WTC11 (cell line): ENCODE measurements around the gene SRGAP1.

Experiments
- CTCF ChIP-seq: fragments of 200-600 bp; IDR thresholded peaks from 2 replicates; pipeline ENCODE4 v1.8.0; 2022; ENCODE audit warnings: antibody characterized with exemption
- JUN ChIP-seq: sonication (generic); formaldehyde crosslinking; IDR thresholded peaks from 2 replicates; pipeline ENCODE4 v1.8.0; 2023; ENCODE audit warnings: mild to moderate bottlenecking, missing genetic modification reagents
- MLX ChIP-seq: sonication (generic); formaldehyde crosslinking; IDR thresholded peaks from 2 replicates; pipeline ENCODE4 v1.8.1; 2023; ENCODE audit warnings: mild to moderate bottlenecking, missing genetic modification reagents, moderate library complexity
- MYBL2 ChIP-seq: sonication (generic); formaldehyde crosslinking; IDR thresholded peaks from 2 replicates; pipeline ENCODE4 v1.8.1; 2023; ENCODE audit warnings: mild to moderate bottlenecking, moderate library complexity, missing genetic modification reagents
- TEAD4 ChIP-seq: sonication (generic); formaldehyde crosslinking; IDR thresholded peaks from 2 replicates; pipeline ENCODE4 v1.8.0; 2022; ENCODE audit warnings: mild to moderate bottlenecking, missing genetic modification reagents
- ZNF317 ChIP-seq: sonication (generic); formaldehyde crosslinking; IDR thresholded peaks from 2 replicates; pipeline ENCODE4 v1.8.1; 2023; ENCODE audit warnings: low read depth, mild to moderate bottlenecking, moderate library complexity, missing genetic modification reagents, borderline replicate concordance

GRCh38 chr12:63877693-63878092, 33.2 kb downstream of the SRGAP1 start:
- TF ChIP-seq TEAD4 (CRISPR knock-in tag) (no peak), ZNF317 (CRISPR knock-in tag) (no peak), MYBL2 (CRISPR knock-in tag) (no peak), MLX (CRISPR knock-in tag) (no peak), CTCF (no peak), JUN (no peak)
